ENCODE data around the gene OR6J1.

DNA sequence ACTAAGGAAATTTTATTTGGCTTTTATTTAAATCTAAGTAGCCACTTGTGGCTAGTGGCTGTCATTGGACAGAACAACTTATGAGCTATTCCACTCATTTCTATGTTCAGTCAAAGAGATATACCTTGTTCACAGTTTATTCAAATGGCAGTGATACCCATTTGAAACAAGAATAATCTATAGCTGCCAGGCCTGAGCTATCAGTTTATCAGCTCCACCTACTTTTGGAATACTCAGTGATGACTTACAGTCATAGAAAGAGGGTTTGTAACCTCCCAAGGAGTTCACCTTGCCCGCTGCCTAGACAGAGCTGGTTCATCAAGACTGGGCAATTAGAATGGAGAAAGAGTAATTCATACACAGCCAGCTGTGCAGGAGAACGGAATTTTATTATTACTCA is 50.6 kb downstream of the OR6J1 start:
- TF ChIP-seq, protein P1, sequence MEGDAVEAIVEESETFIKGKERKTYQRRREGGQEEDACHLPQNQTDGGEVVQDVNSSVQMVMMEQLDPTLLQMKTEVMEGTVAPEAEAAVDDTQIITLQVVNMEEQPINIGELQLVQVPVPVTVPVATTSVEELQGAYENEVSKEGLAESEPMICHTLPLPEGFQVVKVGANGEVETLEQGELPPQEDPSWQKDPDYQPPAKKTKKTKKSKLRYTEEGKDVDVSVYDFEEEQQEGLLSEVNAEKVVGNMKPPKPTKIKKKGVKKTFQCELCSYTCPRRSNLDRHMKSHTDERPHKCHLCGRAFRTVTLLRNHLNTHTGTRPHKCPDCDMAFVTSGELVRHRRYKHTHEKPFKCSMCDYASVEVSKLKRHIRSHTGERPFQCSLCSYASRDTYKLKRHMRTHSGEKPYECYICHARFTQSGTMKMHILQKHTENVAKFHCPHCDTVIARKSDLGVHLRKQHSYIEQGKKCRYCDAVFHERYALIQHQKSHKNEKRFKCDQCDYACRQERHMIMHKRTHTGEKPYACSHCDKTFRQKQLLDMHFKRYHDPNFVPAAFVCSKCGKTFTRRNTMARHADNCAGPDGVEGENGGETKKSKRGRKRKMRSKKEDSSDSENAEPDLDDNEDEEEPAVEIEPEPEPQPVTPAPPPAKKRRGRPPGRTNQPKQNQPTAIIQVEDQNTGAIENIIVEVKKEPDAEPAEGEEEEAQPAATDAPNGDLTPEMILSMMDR (IDR thresholded peaks at IDR 0.05) = no peak
- TF ChIP-seq POLR2A (IDR thresholded peaks at IDR 0.05) = no peak
